ENCODE results near the gene NKD2.
"Not testable (repeated sequence)": the region's sequence is repeated elsewhere in the genome, so short reads cannot be mapped to it uniquely, and the experiment has no call there.

NKD2 gene

DNA sequence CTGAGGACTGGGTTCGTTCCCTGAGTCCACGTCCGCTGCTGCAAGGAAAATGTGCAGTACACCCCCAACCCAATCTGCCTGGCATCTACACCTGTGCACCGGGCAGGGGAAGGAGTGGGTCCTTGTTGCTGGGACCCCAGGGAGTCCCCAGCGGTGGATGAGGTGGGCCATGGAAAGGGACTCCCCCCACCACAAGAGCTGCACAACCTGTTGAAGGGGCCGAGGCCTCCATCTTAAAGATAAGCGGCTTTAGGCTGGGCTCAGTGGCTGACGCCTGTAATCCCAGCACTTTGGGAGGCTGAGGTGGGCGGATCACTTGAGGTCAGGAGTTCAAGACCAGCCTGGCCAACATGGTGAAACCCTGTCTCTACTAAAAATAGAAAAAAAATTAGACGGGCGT, 7.8 kb upstream of the NKD2 start:
- not testable (repeated sequence) for DNase-seq (ENCODE audit: low spot score)

DNA sequence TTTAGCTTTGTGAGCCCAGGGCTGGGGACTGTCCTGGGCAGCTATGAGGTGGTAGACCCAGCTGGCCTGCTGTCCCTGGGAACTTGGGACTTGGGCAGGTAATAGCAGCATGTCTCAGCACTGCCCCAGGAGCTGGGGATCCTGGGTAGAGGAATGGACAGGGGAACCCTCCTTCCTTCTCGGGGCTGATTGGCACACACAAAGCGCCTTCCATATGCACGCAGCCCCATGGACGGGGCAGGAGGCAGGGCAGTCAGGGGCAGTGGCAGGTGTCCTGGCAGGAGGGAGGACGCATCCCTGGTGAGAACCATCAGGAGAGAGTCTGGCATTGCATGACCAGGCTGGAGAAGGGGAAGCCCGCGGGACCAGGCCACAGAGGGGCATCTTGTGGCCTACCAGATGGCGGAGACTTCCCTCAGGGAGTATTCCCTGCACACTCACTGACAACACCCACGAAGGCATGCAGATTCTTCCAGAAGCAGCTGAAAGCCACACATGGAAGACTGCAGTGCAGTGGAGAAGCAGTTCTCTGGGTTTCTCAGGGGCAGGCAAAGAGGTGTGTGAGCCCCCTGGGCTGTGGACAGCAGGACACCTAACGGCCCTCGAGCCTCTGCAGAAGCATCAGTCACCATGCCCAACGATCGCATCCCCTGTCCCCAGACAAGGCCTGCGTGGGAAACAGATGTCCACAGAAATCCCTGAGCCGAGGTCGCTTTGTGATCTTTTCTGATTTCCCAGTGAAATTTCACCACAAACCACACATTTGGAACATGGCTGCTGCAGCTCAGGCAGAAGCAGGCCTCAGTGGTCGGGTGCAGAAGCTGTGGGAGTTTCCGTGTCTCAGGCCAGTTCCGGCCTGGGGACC, 7.0 kb upstream of the NKD2 start:
- no peak for DNase-seq (ENCODE audit: low spot score)

DNA sequence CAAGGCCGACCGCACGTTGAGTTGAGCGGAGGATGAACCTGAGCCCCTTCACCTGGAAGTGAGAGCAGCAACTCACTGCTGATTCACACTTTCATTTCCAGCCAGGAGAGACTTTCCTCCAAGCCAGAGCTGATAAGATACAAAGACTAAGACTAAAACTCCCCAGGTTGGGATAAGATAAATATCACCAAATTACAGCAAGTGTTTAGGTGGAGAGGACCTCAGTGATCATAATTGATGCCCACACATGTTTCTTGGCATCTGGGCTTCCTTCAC, 6.4 kb upstream of the NKD2 start:
- no peak for DNase-seq (ENCODE audit: low spot score)

DNA sequence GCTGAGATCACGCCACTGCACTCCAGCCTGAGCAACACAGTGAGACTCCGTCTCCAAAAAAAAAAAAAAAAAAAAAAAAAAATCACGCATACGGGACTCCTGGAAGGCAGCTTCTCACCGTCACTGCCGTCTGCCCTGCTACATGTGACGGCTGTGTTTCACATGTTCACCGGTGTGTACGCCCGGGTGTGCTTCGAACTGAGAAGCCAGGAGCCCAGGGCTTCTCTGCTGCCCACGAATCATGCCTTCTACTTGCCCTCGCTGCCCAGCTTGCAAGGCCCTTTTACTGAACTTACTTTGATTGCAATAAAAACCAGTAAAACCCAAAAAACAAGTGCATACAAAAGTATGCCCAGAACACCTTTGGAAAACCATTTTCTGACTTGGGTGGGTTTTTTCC, 5.8 kb upstream of the NKD2 start:
- no peak for DNase-seq (ENCODE audit: low spot score)

DNA sequence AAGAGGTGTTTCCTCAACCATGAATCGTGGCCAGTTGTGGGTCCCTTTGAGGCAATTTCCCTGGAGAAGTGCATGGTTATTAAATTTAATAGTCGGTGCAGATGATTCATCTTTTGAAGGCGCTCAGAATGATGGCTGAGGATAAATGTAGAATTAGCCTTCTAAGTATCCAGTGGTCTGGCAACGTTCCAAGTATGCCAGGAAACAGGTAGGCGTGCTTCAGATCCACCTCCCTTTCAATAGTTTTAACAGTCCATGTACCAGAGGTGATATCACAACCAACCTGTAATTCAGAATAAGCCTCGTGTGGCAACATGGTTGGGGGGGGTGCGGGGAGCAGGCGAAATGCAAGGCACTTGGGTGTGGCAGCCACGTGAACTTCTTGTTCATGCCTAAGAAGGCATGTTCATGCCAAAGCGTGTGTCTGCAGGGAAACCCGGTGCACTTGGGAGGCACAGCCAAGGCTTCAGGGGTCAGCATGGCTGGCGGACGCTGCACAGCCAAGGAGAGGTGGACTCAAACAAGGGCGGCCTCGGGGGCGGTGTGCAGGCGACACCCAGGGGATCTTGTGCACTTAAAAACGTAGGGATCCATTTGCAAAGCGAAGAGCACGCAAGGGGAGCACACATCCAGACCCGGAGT, 5.2 kb upstream of the NKD2 start:
- DNase-seq (ENCODE audit: low spot score): no peak

DNA sequence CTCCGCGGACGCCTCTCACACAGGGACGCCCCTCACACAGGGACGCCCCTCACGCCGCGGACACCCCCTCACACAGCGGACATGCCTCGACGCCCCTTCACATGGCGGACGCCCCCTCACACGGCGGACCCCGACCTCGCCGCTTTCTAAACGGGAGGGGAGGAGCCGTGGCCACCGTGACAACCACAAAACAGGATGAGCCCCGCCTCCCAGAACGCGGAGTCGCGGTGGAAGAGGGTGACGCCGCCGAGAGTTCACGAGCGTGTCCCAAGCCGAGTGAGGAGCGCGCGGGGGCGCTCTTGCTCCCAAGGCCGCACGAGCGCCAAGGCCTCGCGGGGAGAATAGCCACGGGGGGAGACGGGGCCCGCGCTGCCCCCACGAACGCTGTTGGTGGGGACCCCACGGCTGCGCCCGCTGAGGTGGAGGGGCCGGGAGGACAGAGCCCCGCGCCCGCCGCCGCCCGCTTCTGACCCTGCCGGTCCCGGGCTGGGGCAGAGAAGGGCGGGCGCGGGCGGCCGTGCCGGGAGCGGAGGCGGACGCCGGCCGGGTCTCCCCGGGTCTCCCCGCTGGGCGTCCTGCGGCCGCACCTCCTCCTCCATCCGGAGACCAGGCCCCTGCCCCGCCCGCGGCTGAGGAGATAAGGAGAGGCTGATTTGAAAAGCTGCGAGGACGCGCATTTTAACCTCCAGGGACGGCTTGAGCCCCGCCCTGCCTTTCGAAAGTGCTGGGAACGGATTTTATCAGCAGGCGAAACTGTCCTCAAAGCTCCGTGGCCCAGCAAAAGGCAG, 3.9 kb upstream of the NKD2 start:
- peak; percentile 17 for DNase-seq (ENCODE audit: low spot score)

DNA sequence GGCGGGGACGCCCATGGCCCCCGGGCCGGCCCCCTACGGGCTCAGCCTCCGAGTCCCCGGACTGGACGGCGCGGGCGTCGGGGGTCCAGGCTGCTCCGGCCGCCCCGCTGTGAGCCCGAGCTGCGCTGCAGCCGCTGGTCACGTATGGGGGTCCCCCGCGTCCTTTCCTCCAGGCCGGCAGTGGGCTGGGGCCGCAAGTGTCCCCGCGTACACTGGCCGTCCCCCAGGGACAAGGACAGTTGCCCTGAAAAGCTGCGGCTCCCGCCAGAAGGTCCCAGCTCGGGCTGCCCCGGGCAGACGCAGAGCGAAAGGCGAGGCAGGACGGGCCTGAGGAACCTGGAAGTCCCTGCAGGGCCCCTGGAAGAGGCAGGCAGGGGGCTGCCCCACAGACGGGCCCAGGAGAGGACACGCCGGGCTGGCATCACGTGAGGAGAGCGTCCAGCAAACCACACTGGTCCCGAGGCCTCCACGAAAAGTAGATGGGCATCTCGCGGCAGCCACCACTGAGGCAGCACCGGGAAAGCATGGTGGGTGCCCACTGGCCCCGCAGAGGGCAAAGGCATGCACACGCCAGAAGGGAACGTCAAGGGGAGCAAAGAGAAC, 3.3 kb upstream of the NKD2 start:
- DNase-seq (ENCODE audit: low spot score): no peak

DNA sequence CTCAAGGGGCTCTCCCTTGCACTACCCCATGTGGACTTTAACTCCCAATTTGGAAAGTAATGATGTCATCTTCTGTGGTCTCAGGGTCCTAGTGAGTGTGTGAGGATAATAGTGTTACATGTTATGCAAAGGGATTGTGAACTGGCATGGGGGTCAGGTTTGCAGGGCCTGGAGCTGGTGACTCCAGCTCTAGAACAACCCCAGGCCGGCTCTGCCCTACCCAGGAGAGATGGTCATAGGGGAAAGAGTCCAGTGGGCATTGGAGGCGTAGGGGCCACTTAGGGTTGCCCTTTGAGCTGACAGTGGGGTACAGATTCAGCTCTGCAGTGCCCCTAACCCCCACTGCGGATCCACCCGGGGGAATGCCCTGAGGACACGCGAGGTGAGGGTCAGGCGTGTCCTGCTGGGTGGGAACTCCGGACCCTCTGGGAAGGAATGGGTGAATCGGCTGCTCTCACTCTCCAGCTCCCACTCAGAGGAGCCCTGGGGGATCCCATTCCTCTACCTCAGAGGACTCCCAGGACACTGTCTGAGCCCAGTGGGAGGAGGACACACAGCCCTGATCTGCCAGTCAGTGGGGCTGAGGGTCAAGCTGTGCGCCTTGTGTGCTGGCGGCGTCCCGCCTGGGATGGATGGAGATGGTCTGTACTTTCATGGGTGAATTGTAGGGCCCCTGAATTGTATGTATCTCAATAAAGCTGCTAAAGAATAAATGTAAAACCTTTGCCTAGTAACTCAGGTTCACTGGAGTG, 2.5 kb upstream of the NKD2 start:
- DNase-seq (ENCODE audit: low spot score): no peak

DNA sequence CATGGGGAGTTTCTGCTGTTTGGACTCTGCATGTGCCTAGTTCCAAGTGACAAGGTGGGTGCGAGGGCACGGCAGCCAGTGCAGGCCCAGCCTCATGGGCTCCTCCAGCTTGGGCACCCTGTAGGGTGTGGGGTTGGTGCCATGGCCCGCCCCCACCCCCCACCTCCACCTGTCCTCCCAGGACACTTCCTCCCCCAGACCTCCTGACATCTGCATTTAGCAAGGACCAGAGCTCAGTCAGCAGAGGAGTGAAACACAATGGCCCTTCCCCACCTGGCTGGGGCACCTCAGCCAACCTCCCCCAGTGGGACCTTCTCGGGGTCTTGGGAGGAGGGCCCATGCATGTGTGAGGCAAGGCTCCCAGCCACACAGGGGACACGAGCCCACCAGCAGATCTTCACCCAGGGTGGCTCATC, 1.9 kb upstream of the NKD2 start:
- DNase-seq (ENCODE audit: low spot score): no peak

DNA sequence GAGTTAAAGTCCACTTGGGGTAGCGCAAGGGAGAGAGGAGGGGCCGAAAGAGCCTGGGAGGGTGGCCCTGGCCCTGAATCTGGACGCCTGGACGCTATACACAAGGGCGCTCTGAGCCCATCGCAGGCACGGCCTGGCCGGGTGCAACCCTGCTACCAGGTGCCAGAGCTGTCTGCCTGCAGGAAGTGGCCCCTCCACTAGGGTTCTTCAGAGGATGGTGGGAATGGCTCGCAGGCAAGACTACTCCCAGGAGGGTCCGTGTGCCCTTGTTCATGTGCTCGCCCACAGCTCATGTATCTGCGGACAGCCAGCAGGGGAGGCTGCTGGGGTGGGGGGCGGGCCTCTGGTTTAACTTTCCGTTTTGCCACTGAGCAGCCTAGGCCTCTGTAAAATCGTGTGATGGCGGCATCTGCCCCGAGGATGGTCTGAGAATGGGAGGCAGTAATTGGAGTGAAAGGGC, 1.4 kb upstream of the NKD2 start:
- DNase-seq (ENCODE audit: low spot score): no peak

DNA sequence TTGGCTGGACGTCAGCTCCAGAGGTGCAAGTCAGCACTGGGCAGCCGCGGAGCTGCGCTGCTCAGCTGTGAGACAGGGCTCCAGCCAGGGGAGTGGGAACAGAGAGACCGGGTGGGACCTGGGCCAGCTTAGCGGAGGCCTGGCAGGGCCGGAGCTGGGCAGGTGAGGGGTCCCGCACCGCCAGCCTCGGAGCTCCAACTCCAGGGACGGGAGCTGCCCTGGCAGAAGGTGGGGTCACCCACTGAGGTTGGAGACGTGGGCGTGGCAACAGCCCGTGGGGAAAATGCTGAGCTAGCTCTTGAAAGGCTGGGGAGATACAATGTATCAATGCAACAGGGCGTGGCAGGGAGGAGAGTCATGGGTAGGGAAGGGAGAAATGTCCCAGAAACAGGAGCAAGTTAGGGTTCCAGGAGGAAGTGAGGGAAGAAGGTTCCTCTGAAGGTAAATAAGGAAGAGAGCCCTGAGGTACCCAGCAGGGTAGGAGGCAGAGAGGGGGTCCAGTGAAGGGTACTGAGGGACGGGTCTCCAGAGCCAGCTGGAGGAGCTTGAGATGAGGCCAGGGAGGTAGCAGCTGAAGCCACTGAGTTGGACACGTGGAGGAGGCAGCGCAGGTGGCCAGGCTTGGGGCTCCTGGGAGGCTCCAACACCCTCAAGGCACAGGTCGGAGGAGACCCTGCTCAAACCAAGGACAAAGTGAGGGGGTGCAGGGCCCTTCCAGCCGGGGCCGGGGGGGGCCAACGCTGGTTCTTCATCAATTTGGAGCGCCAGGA, 736 bp upstream of the NKD2 start:
- no peak for DNase-seq (ENCODE audit: low spot score)

DNA sequence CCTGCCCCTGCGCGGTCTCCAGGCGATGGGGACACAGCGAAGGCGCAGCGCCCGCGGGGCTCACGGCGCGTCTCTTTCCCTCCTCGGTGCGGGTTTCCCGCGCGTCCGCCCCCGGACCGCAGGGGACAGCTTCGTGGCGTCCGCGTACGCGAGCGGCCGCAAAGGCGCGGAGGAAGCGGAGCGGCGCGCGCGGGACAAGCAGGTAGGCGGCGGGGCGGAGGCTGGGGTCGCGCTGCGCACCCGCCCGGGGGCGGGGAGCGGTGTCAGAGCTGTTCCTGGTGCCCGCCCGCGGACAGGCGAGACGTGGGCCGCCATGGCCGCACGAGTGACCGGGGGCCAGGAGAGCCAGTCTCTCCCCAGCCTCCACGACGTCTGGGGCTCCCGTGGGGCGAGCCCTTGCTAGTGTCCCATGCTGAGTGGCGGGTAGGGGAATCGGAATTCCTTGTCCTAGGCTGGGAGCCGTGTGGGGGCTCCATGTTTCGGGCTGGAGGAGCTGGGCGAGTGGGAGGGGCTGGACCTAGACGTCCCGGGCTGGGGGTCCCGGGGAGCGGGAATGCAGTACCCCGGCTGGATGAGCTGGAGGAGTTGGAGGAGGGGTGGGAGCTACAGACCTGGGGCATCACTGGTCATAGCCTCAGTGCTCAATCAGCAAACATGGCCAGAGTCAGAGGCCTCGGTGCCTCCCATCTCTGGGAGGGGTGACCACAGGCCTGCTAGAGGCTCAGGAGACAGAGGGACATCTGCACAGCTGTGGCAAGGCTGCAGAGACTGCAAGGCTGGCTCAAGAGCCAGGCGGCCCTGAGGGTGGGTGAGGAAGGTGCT, 968 bp downstream of the NKD2 start:
- DNase-seq (ENCODE audit: low spot score): no peak

DNA sequence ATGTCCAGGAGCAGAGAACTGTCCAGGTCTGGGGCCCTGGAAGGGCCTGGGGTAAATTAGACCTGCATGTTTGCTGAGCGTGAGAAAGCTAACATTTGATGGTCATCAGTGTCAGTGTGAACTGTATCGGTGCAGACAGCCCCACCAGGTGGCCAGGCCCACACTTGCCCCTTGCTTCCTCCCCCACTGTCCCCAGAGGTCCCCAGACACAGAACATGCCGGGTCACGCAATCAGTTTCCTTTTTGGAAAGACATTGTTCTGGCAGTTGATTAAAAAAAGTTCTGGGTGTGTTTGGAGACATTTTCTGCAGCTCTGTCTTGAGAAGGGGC, 1.5 kb downstream of the NKD2 start:
- no peak for DNase-seq (ENCODE audit: low spot score)

DNA sequence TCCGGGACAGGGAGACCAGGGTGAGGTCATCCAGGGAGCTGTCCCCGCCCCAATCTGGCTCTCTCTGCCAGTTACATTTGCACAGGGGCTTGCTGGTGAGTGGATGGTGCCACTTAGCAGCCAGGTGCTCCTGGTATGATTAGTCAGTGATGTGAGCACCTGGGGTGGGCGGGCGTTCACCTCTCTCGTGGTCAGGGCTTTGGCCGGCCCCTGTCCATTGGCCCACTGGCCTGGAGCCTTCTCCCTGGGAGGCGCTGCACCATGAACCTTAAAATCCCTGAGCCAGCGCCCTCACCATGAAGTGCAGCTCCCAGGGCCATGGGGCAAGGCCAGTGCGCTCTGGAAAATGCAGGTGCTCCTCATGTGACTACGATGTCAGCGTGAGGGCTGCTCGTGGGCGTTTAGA, 2.0 kb downstream of the NKD2 start:
- DNase-seq (ENCODE audit: low spot score): no peak

DNA sequence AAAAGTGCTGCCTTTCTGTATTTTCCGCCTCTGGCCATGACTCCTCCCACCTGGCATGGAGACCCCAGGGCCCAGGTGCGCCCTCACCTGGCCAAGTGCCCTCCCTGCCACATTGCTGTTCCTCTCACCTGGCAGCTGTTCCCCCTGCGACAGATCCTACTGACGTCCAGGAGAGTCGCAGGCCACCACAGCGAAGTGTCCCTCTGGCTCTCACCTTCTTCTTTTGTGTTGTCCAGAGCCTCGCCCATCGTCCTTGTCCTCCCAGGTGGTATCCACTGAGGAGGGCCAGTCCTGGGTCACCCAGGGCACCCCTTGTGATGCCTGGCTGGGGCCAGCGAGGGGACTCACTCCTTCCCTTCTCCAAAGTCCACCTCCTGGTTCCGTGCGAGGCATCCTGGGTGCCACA, 2.6 kb downstream of the NKD2 start:
- DNase-seq (ENCODE audit: low spot score): no peak

DNA sequence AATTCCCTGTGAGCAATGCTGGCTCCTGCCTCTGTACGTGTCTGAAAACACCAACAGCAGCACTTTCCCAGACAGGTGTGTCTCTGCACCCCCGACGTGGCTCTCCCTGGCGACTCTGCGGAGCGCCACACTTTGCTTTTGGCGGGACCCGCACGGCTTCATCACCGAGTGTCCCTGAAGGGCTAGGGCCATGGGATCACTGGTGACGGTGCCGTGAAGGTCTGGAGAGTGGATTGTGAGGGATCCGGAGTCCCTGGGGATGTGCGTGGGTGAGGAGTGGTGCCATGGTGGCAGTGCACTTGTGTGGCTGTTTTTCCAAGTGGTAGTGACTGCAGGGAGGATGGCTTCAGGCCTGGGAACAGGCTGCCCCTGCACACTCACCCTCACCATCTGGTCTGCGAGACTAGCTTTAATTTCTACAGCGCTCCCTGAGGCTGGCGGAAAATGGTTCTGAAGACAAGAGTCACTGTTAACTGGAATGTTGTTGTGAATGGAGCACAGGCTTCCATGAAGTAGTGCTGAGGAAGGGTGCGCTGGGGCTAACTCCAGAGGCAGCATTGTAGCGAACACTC, 3.2 kb downstream of the NKD2 start:
- no peak for DNase-seq (ENCODE audit: low spot score)

DNA sequence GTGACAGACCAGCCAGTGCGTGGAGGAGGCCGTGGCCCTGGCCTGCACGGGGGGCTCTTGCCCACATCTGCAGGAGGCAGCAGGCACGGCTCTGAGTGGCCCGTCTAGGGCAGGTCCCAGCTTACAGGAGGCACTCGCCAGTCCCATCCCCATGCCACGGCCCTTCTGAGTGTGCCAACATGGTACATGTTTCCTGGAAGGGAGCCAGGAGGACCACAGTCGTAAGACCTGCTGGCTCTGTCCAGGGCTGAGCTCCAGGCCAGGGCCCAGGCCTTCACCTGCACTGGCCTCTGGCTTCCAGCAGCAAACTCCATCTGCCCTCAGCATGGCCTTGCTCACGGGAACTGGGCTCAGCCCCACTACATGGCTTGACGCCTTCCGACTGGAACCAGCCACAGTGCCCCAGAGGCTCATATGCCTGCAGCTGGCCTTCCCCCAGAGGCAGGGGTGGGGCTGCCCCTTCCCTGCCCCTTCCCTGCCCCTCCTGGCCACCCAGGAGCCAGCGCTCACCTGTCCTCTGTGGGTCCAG, 3.8 kb downstream of the NKD2 start:
- no peak for DNase-seq (ENCODE audit: low spot score)

DNA sequence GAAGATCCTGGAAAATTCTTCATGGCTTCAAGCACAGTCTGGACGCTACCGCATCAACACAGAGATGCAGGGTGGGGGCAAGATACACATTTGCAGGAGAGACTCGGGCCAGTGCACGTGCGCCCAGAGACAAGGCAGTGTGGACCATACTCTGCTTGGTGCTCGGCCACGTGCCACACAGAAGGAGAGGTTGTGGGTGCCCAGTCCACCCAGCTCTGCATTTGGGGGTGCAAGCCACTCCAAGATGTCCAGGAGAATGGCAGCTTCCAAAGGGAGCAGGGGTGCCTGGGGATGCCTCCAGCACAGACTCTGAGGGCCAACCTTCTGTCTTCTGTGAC, 4.3 kb downstream of the NKD2 start:
- no peak for DNase-seq (ENCODE audit: low spot score)

DNA sequence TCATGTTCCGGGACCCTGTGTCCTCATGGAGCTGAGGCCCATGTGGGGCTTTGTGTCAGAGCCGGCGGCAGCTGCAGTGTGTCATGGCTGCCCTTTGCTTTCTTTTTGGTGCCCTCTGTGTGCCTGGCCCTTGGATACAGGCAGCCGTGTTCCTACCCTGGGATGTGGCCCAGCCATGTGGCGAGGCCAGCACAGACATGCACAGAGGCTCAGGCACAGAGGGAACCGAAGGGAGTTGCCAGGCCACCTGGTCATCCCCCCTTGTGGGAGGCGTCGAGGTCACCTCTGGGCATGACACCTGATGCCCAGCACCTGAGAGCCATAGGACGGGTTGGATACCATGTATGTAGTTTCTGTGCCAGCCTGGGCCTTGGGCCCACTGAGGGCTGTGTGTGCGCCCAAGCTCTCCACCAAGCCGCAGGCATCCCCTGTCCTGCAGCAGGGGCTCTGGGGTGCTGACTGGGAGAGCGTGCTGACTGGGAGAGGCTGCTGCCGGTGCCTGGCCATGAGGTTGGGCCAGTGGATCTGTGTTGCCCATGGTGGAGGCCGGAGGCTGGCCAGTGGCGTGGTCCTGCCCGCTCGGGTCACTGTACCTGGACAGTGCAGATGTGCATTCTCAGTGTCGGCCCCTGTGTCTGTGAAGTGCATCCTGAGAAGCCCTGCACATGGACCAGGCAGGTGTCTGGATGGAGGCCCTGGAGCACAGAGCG, 4.8 kb downstream of the NKD2 start:
- DNase-seq (ENCODE audit: low spot score): no peak
